IPS-11a (cell line): Measurements from ENCODE around the gene SCLT1.
"Not testable (repeated sequence)": the region's sequence is repeated elsewhere in the genome, so short reads cannot be mapped to it uniquely, and the experiment has no call there.

Source experiments
- H3K4me3 ChIP-seq: one replicate; pipeline ENCODE4 v1.5.1; 2013; ENCODE audit warnings: low read depth, low read length, control low read depth

The SCLT1 gene

GRCh38 chr4:129077326-129077725 is 16.0 kb downstream of the SCLT1 start:
- H3K4me3 ChIP-seq, result no peak overlapping the region

GRCh38 chr4:129069537-129069936 is 23.8 kb downstream of the SCLT1 start:
- not testable (repeated sequence) for H3K4me3 ChIP-seq

- no peak overlapping the region for H3K4me3 ChIP-seq
Measured at GRCh38 chr4:129064717-129065116, 28.6 kb downstream of the SCLT1 start.

GRCh38 chr4:129063640-129064039 is 29.7 kb downstream of the SCLT1 start:
- no peak overlapping the region for H3K4me3 ChIP-seq

- no peak overlapping the region for H3K4me3 ChIP-seq
Measured at GRCh38 chr4:129062580-129062979, 30.8 kb downstream of the SCLT1 start.

GRCh38 chr4:129059028-129059427 is 34.3 kb downstream of the SCLT1 start:
- H3K4me3 ChIP-seq, result no peak overlapping the region

- H3K4me3 ChIP-seq, result no peak overlapping the region
Measured at GRCh38 chr4:129046055-129046959, 47.0 kb downstream of the SCLT1 start.

- H3K4me3 ChIP-seq, result no peak overlapping the region
Measured at GRCh38 chr4:129043523-129043922, 49.8 kb downstream of the SCLT1 start.

- H3K4me3 ChIP-seq, result no peak overlapping the region
Measured at GRCh38 chr4:129040471-129040870, 52.9 kb downstream of the SCLT1 start.

- no peak overlapping the region for H3K4me3 ChIP-seq
Measured at GRCh38 chr4:129037093-129037492, 56.2 kb downstream of the SCLT1 start.

- H3K4me3 ChIP-seq, result no peak overlapping the region
Measured at GRCh38 chr4:129014566-129015509, 78.5 kb downstream of the SCLT1 start.

- H3K4me3 ChIP-seq, result no peak overlapping the region
Measured at GRCh38 chr4:129008096-129008495, 85.2 kb downstream of the SCLT1 start.

GRCh38 chr4:128986908-128987307 is 106.4 kb downstream of the SCLT1 start:
- no peak overlapping the region for H3K4me3 ChIP-seq

- no peak overlapping the region for H3K4me3 ChIP-seq
Measured at GRCh38 chr4:128986019-128986418, 107.3 kb downstream of the SCLT1 start.

- H3K4me3 ChIP-seq, result no peak overlapping the region
Measured at GRCh38 chr4:128983771-128984485, 109.4 kb downstream of the SCLT1 start.

GRCh38 chr4:128981377-128981776 is 112.0 kb downstream of the SCLT1 start:
- no peak overlapping the region for H3K4me3 ChIP-seq

- H3K4me3 ChIP-seq, result no peak overlapping the region
Measured at GRCh38 chr4:128980816-128981326, 112.5 kb downstream of the SCLT1 start.

GRCh38 chr4:128979934-128980333 is 113.4 kb downstream of the SCLT1 start:
- H3K4me3 ChIP-seq, result no peak overlapping the region

- H3K4me3 ChIP-seq, result no peak overlapping the region
Measured at GRCh38 chr4:128978985-128979384, 114.4 kb downstream of the SCLT1 start.

- H3K4me3 ChIP-seq, result no peak overlapping the region
Measured at GRCh38 chr4:128974136-128974581, 119.2 kb downstream of the SCLT1 start.

- no peak overlapping the region for H3K4me3 ChIP-seq
Measured at GRCh38 chr4:128973384-128973783, 120.0 kb downstream of the SCLT1 start.
